HG02678 (cell line): ENCODE results near the gene SPOPL.
"Not testable (repeated sequence)": the region's sequence is repeated elsewhere in the genome, so short reads cannot be mapped to it uniquely, and the experiment has no call there.

Source experiments
- ATAC-seq: cut with Tn5 transposase; IDR thresholded peaks from one replicate; pipeline ENCODE4 v1.9.1; 2021; ENCODE audit warnings: mild to moderate bottlenecking, moderate library complexity; ENCODE audit not compliant: unreplicated experiment

Gene SPOPL

GRCh38 chr2:138522556-138522955 lies 21.0 kb downstream of the SPOPL start:
- peak; percentile 73 for ATAC-seq

GRCh38 chr2:138523018-138523672 lies 21.6 kb downstream of the SPOPL start:
- ATAC-seq = peak; percentile 34

GRCh38 chr2:138523673-138524042 lies 22.1 kb downstream of the SPOPL start:
- ATAC-seq = not testable (repeated sequence)

GRCh38 chr2:138524353-138524752 lies 22.8 kb downstream of the SPOPL start:
- not testable (repeated sequence) for ATAC-seq

- no peak for ATAC-seq
Observed at GRCh38 chr2:138531913-138532312, 30.3 kb downstream of the SPOPL start.

- no peak for ATAC-seq
Observed at GRCh38 chr2:138534791-138535190, 33.2 kb downstream of the SPOPL start.

GRCh38 chr2:138536302-138536701 lies 34.7 kb downstream of the SPOPL start:
- ATAC-seq = no peak

GRCh38 chr2:138536740-138537139 lies 35.2 kb downstream of the SPOPL start:
- ATAC-seq = no peak

GRCh38 chr2:138537170-138537915 lies 35.8 kb downstream of the SPOPL start:
- peak; percentile 21 for ATAC-seq

GRCh38 chr2:138544206-138544605 lies 42.6 kb downstream of the SPOPL start:
- ATAC-seq = not testable (repeated sequence)

- ATAC-seq = no peak
Observed at GRCh38 chr2:138548796-138549195, 47.2 kb downstream of the SPOPL start.

GRCh38 chr2:138550172-138550571 lies 48.6 kb downstream of the SPOPL start:
- ATAC-seq = no peak

- ATAC-seq = no peak
Observed at GRCh38 chr2:138550670-138551287, 49.2 kb downstream of the SPOPL start.

GRCh38 chr2:138554123-138554522 lies 52.6 kb downstream of the SPOPL start:
- ATAC-seq = no peak

GRCh38 chr2:138559641-138560040 lies 58.1 kb downstream of the SPOPL start:
- no peak for ATAC-seq

- ATAC-seq = no peak
Observed at GRCh38 chr2:138564586-138565229, 63.1 kb downstream of the SPOPL start.

GRCh38 chr2:138565230-138565598 lies 63.6 kb downstream of the SPOPL start:
- ATAC-seq = no peak

- no peak for ATAC-seq
Observed at GRCh38 chr2:138572318-138572717, 70.7 kb downstream of the SPOPL start.

GRCh38 chr2:138577066-138577465 lies 75.5 kb downstream of the SPOPL start:
- no peak for ATAC-seq

- ATAC-seq = no peak
Observed at GRCh38 chr2:138579556-138579955, 78.0 kb downstream of the SPOPL start.

- ATAC-seq = no peak
Observed at GRCh38 chr2:138581909-138582308, 80.3 kb downstream of the SPOPL start.

GRCh38 chr2:138589663-138590062 lies 88.1 kb downstream of the SPOPL start:
- no peak for ATAC-seq
